Left lung (tissue), 10 donors: ENCODE data around the gene CEACAM5. TPM values are rescaled to one million over a fixed set of nuclear protein-coding genes. Genes with fewer than 3 reads are reported as not detected.

Experiments used
- ATAC-seq: fragments of 200-7000 bp; cut with Tn5 transposase; one replicate; pipeline ENCODE4 v1.9.1; 2020; ENCODE audit warnings: moderate library complexity
- DNase-seq, 4 donors: peaks; one replicate each; pipeline ENCODE4 v3.0.0-alpha.2; 2013 to 2020
- H3K27ac ChIP-seq, 2 donors: fragments of 200-600 bp; sonication (generic) in 1 of 2; one replicate each; pipeline versions ENCODE4 v1.5.0 to v1.8.0; 2020 to 2021
- H3K27me3 ChIP-seq, 2 donors: fragments of 200-600 bp; sonication (generic) in 1 of 2; one replicate each; pipeline versions ENCODE4 v1.5.0 to v1.8.0; 2020 to 2021
- H3K36me3 ChIP-seq, 2 donors: fragments of 200-600 bp; sonication (generic) in 1 of 2; one replicate each; pipeline versions ENCODE4 v1.5.0 to v1.8.0; 2020 to 2021
- H3K4me1 ChIP-seq, 2 donors: fragments of 200-600 bp; one replicate each; pipeline ENCODE4 v1.8.0; 2021
- H3K4me3 ChIP-seq, 2 donors: fragments of 200-600 bp; sonication (generic) in 1 of 2; one replicate each; pipeline versions ENCODE4 v1.5.0 to v1.8.0; 2020 to 2021; ENCODE audit warnings: mild to moderate bottlenecking in 1 of 2
- H3K9me3 ChIP-seq, 2 donors: fragments of 200-600 bp; sonication (generic) in 1 of 2; one replicate each; pipeline versions ENCODE4 v1.5.0 to v1.8.0; 2020 to 2021
- CTCF ChIP-seq, 2 donors: fragments of 200-600 bp; sonication (generic) in 1 of 2; IDR thresholded peaks; one replicate each; pipeline versions ENCODE4 v1.5.0 to v1.8.0; 2021; ENCODE audit warnings: antibody characterized with exemption in 2 of 2
- intact Hi-C, 2 donors: fragments of 100-400 bp; cut with DNase I; formaldehyde crosslinking; loops; one replicate each; pipeline versions ENCODE4 v1.11.2 to v1.14.2; 2022
- polyA plus RNA-seq, 6 donors: library from polyadenylated mRNA; unstranded; fragments of 120-200 nt; gene quantifications; one replicate each; pipeline ENCODE4 v1.2.1, GENCODE V29; 2013; ENCODE audit not compliant: insufficient read length in 6 of 6
- total RNA-seq, 2 donors: library from RNA; stranded (reverse); fragmentation: NEBNext Ultra II Directional; extraction: Animal tissue kit (Norgen Biotek cat#: 25700); gene quantifications; one replicate each; pipeline ENCODE4 v1.2.1, GENCODE V29; 2021
- donor health status: DM: no; HTN: yes; CAD: no.
- donor health status: DM: no; HTN: no; CAD: no.

The CEACAM5 gene
- total and polyA plus RNA-seq, 8 donors: 0.10 to 31.1 (median 0.18) TPM

GRCh38 chr19:41740415-41741243 lies 32.2 kb downstream of the CEACAM5 start:
- TF ChIP-seq CTCF (IDR thresholded peaks at IDR 0.05): no peak

GRCh38 chr19:41741244-41741554 lies 32.8 kb downstream of the CEACAM5 start:
- Histone ChIP-seq H3K27me3 (no peaks in the 10 kb centered on the region), H3K4me3 (no peak overlapping the region), H3K4me1 (peaks cover 0 to 29% of the 10 kb centered on the region in 2 donors), H3K9me3 (no peaks in the 10 kb centered on the region), H3K36me3 (no peaks in the 10 kb centered on the region), H3K27ac (no peak overlapping the region)
- DNase-seq: no peak
- TF ChIP-seq CTCF (IDR thresholded peaks at IDR 0.05): no peak
- ATAC-seq: peak; percentile 71
- intact Hi-C loops: no loop called here

More at GRCh38 chr19:41740415-41741243, 32.2 kb downstream of the CEACAM5 start:
- DNase-seq (no peak), ATAC-seq (peak; percentile 86)
- Histone ChIP-seq H3K4me3 (no peak overlapping the region), H3K4me1 (peaks cover 0 to 24% of the 10 kb centered on the region in 2 donors), H3K27me3 (no peaks in the 10 kb centered on the region), H3K27ac (peak overlapping the region in 1 of 2 donors; percentile 21), H3K36me3 (no peaks in the 10 kb centered on the region), H3K9me3 (no peaks in the 10 kb centered on the region)
- intact Hi-C loops: no loop called here

GRCh38 chr19:41744850-41745249 lies 36.4 kb downstream of the CEACAM5 start:
- no peak for ATAC-seq
- intact Hi-C loops: no loop called here
- Histone ChIP-seq H3K4me1 (peaks cover 0 to 39% of the 10 kb centered on the region in 2 donors), H3K4me3 (no peak overlapping the region), H3K9me3 (no peaks in the 10 kb centered on the region), H3K27me3 (peaks cover 0 to 17% of the 10 kb centered on the region in 2 donors), H3K27ac (peak overlapping the region in 1 of 2 donors; percentile 80), H3K36me3 (no peaks in the 10 kb centered on the region)
- no peak for TF ChIP-seq CTCF (IDR thresholded peaks at IDR 0.05)
- DNase-seq: no peak

- Histone ChIP-seq H3K27ac (peak overlapping the region in 1 of 2 donors; percentile 80), H3K4me3 (no peak overlapping the region), H3K36me3 (no peaks in the 10 kb centered on the region), H3K4me1 (peaks cover 0 to 39% of the 10 kb centered on the region in 2 donors), H3K9me3 (no peaks in the 10 kb centered on the region), H3K27me3 (peaks cover 0 to 17% of the 10 kb centered on the region in 2 donors)
- no peak for DNase-seq
- no peak for TF ChIP-seq CTCF (IDR thresholded peaks at IDR 0.05)
- intact Hi-C loops: no loop called here
- no peak for ATAC-seq
These were observed 37.3 kb downstream of the CEACAM5 start for GRCh38 chr19:41745756-41746155.

GRCh38 chr19:41746593-41747227 lies 38.3 kb downstream of the CEACAM5 start:
- peak; percentile 36 to 37 for TF ChIP-seq CTCF (IDR thresholded peaks at IDR 0.05)
- DNase-seq (peak in 2 of 4 donors; percentile 40 to 57), ATAC-seq (peak; percentile 79)
- H3K36me3 ChIP-seq: no peaks in the 10 kb centered on the region
- intact Hi-C loops: no loop called here
- peaks cover 0 to 22% of the 10 kb centered on the region in 2 donors for H3K27me3 ChIP-seq
- H3K27ac ChIP-seq: peak overlapping the region in 1 of 2 donors; percentile 80
- no peaks in the 10 kb centered on the region for H3K9me3 ChIP-seq
- no peak overlapping the region for H3K4me3 ChIP-seq
- H3K4me1 ChIP-seq: peaks cover 0 to 39% of the 10 kb centered on the region in 2 donors
